Kidney (tissue), 14 donors: Measurements from ENCODE around the gene PRKAG2. TPM values are rescaled to one million over a fixed set of nuclear protein-coding genes. Genes with fewer than 3 reads are reported as not detected.
A peak's percentile ranks its signal among the peaks of the same experiment; 100 is the strongest.

Source experiments
- DNase-seq, 5 donors: peaks; one replicate each; pipeline ENCODE4 v3.0.0-alpha.2; 2013 to 2020
- FAIRE-seq: peaks from 2 replicates; lab custom pipeline; 2012; peaks lifted over from hg19 to GRCh38; lab: Jason Lieb, UNC
- H3K27ac ChIP-seq, 2 donors: one replicate each; pipeline ENCODE4 v1.7.0; 2013; ENCODE audit warnings: low read depth in 2 of 2, low read length in 2 of 2, inconsistent platforms in 1 of 2
- H3K27me3 ChIP-seq: one replicate; pipeline ENCODE4 v1.7.1; 2013; ENCODE audit warnings: low read length, inconsistent platforms; ENCODE audit not compliant: control insufficient read depth, insufficient read depth
- H3K36me3 ChIP-seq, 3 donors: one replicate each; pipeline versions ENCODE4 v1.7.0 to v1.7.1; 2013; ENCODE audit warnings: low read length in 3 of 3, control low read depth in 1 of 3, inconsistent platforms in 1 of 3; ENCODE audit not compliant: insufficient read depth in 3 of 3, control insufficient read depth in 2 of 3
- H3K4me1 ChIP-seq, 3 donors: one replicate each; pipeline versions ENCODE4 v1.7.0 to v1.7.1; 2013; ENCODE audit warnings: low read length in 3 of 3, inconsistent platforms in 1 of 3, low read depth in 1 of 3; ENCODE audit not compliant: control insufficient read depth in 2 of 3, insufficient read depth in 2 of 3
- H3K4me3 ChIP-seq, 3 donors: one replicate each; pipeline versions ENCODE4 v1.7.0 to v1.8.1; 2013; ENCODE audit warnings: low read length in 3 of 3, control low read depth in 1 of 3, inconsistent platforms in 1 of 3
- H3K9ac ChIP-seq, 3 donors: one replicate each; pipeline versions ENCODE4 v1.7.0 to v1.7.1; 2013; ENCODE audit warnings: low read length in 3 of 3, control low read depth in 1 of 3, inconsistent platforms in 1 of 3
- H3K9me3 ChIP-seq, 3 donors: one replicate each; pipeline versions ENCODE4 v1.7.0 to v1.7.1; 2013; ENCODE audit warnings: low read length in 3 of 3, control low read depth in 1 of 3, inconsistent platforms in 1 of 3; ENCODE audit not compliant: control insufficient read depth in 2 of 3, insufficient read depth in 1 of 3
- intact Hi-C: fragments of 100-400 bp; cut with DNase I; formaldehyde crosslinking; loops from one replicate; pipeline ENCODE4 v1.11.1; 2022
- polyA plus RNA-seq: library from polyadenylated mRNA; stranded (reverse); fragments of 350-450 nt; fragmentation: Illumina TruSeq; extraction: RNeasy Lipid Tissue Mini Kit (QIAGEN cat#74804); gene quantifications from one replicate; pipeline ENCODE4 v1.2.3, GENCODE V29; 2014; ENCODE audit warnings: low read depth, low replicate concordance; ENCODE audit not compliant: insufficient read depth
- total RNA-seq: library from RNA; stranded (reverse); fragmentation: NEBNext Ultra II Directional; extraction: Animal tissue kit (Norgen Biotek cat#: 25700); gene quantifications from one replicate; pipeline ENCODE4 v1.2.1, GENCODE V29; 2021
- TF ChIP-seq, protein P1 (sequence below): IDR thresholded peaks from 3 replicates; pipeline ENCODE4 v1.5.1; 2012; ENCODE audit warnings: mild to moderate bottlenecking, moderate library complexity, borderline replicate concordance; ENCODE audit not compliant: insufficient read depth; ENCODE audit errors: extremely low read depth
- donor health status: control.
- donor health status: control.
- donor health status: control.
- donor health status: control.
- donor health status: control.
- donor health status: DM: yes; HTN: yes; CAD: no.
- donor health status: Normal renal cell carcinoma (clear cell type).

Gene PRKAG2
- total and polyA plus RNA-seq, 2 donors from 2014 or later = 40.7 to 40.9 TPM

DNA sequence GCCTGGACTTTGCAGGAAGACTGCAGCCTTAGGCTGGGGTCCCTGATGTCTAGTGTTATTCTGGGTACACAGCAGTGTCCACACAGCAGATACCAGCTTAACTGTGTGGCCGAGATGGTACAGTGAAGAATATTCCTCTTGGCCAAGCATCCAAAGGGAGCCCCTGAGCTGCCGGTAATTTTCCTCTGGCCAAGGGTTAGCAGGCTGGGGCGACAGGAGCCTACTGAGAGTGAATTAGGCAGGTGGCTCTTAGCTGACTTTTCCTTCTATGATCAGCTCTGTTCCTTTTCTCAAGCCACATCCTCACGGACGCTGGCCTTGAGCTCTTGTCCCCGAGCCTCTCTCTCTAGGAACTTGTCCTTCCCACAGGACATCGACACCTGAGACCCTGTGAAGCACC lies 29.8 kb downstream of the PRKAG2 start:
- no peak overlapping the region for H3K27ac ChIP-seq
- H3K36me3 ChIP-seq = no peaks in the 10 kb centered on the region
- H3K9ac ChIP-seq = no peak overlapping the region
- intact Hi-C loops = no loop called here
- TF ChIP-seq, protein P1, sequence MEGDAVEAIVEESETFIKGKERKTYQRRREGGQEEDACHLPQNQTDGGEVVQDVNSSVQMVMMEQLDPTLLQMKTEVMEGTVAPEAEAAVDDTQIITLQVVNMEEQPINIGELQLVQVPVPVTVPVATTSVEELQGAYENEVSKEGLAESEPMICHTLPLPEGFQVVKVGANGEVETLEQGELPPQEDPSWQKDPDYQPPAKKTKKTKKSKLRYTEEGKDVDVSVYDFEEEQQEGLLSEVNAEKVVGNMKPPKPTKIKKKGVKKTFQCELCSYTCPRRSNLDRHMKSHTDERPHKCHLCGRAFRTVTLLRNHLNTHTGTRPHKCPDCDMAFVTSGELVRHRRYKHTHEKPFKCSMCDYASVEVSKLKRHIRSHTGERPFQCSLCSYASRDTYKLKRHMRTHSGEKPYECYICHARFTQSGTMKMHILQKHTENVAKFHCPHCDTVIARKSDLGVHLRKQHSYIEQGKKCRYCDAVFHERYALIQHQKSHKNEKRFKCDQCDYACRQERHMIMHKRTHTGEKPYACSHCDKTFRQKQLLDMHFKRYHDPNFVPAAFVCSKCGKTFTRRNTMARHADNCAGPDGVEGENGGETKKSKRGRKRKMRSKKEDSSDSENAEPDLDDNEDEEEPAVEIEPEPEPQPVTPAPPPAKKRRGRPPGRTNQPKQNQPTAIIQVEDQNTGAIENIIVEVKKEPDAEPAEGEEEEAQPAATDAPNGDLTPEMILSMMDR = no peak
- H3K9me3 ChIP-seq = no peaks in the 10 kb centered on the region
- no peaks in the 10 kb centered on the region for H3K27me3 ChIP-seq
- peaks cover 0 to 5% (median 0%) of the 10 kb centered on the region in 3 donors for H3K4me1 ChIP-seq
- DNase-seq (no peak), FAIRE-seq (no peak)
- H3K4me3 ChIP-seq = no peak overlapping the region

DNA sequence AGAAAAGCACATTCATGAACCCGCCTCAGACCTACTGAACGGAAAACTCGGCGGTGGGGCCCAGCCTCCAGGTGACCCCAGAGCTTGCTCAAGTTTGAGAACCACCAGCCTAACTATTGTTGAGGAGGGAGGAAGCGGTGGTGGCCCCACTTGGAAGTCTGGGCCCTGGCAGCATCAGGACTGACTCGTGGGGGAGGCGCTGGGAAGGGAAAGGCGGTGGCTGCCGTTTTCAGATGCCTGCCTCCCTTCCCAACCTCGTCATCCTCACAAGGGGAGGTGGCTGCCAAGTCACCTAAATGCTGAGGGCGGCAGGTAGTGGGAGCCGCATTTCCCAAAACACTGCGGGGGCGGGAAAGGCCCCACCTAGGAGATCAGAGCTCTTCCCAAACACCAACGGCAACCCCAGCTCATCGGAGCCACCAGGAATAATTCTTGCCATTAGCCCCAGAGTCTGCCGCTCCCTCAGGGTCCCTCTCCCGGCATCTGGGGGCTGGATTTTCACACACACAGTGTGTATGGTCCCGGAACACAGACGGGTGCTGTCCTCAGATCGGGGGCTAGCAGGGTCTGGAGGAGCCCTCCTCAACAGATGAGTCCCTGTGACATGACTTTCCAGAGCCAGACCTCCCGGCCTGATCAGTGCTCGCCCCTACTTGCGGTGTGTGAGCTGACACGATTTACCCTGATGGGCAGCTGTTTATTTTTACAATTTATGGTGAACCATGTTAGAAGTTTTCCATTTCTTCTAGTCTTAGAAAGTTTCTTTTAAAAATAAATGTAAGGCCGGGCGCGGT lies 31.3 kb downstream of the PRKAG2 start:
- Histone ChIP-seq H3K4me3 (no peak overlapping the region), H3K27ac (no peak overlapping the region), H3K27me3 (no peaks in the 10 kb centered on the region), H3K9me3 (peaks cover 0 to 6% (median 0%) of the 10 kb centered on the region in 3 donors), H3K36me3 (no peaks in the 10 kb centered on the region), H3K4me1 (no peaks in the 10 kb centered on the region), H3K9ac (no peak overlapping the region)
- intact Hi-C loops = no loop called here
- DNase-seq (peak in 1 of 5 donors; percentile 47), FAIRE-seq (no peak)
- TF ChIP-seq, protein P1 = no peak

- H3K9me3 ChIP-seq = peaks cover 0 to 6% (median 0%) of the 10 kb centered on the region in 3 donors
- DNase-seq (peak in 1 of 5 donors; percentile 35), FAIRE-seq (no peak)
- no peak overlapping the region for H3K9ac ChIP-seq
- no peak overlapping the region for H3K4me3 ChIP-seq
- H3K4me1 ChIP-seq = no peaks in the 10 kb centered on the region
- no peaks in the 10 kb centered on the region for H3K27me3 ChIP-seq
- H3K36me3 ChIP-seq = no peaks in the 10 kb centered on the region
- TF ChIP-seq, protein P1 = no peak
- intact Hi-C loops = no loop called here
- no peak overlapping the region for H3K27ac ChIP-seq
Measured at GRCh38 chr7:151844825-151845200, 32.1 kb downstream of the PRKAG2 start.
